ENCODE measurements around the gene PRKD1. TPM values are rescaled to one million over a fixed set of nuclear protein-coding genes. Genes with fewer than 3 reads are reported as not detected.

Gene PRKD1
- total and polyA plus RNA-seq, 2 donors (not counting 1 experiment from before 2014, with no cell fraction given): 0.03 to 4.3 TPM

GRCh38 chr14:29545714-29546113, 381.9 kb downstream of the PRKD1 start:
- Histone ChIP-seq H3K4me2 (replicated peaks; ENCODE audit: low read depth, low read length, poor library complexity, severe bottlenecking) (no peak overlapping the region), H3K79me2 (ENCODE audit: control insufficient read depth, insufficient read depth, low read length) (no peaks in the 10 kb centered on the region), H4K20me1 (ENCODE audit: control insufficient read depth, insufficient read depth, low read length, poor library complexity, severe bottlenecking) (no peaks in the 10 kb centered on the region), H3K9ac (ENCODE audit: low read length) (no peak overlapping the region), H3K4me3 (ENCODE audit: control extremely low read depth in 1 of 5, extremely low read depth in 1 of 5, insufficient read depth in 1 of 5, low read depth in 2 of 5, low read length in 4 of 5) (no peak overlapping the region), H3K27ac (ENCODE audit: low read length in 2 of 2) (no peak overlapping the region), H3K9me3 (ENCODE audit: control extremely low read depth in 1 of 3, control insufficient read depth in 2 of 3, insufficient read depth in 1 of 3, low read length in 2 of 3) (no peaks in the 10 kb centered on the region), H2AFZ (ENCODE audit: insufficient read depth, low read depth, low read length, poor library complexity, severe bottlenecking) (no peak overlapping the region), H3K27me3 (replicated peaks in 1 of 4; ENCODE audit: control extremely low read depth in 1 of 4, control insufficient read depth in 3 of 4, insufficient read depth in 4 of 4, low read length in 3 of 4) (no peaks in the 10 kb centered on the region), H3K36me3 (replicated peaks in 1 of 2; ENCODE audit: control extremely low read depth in 1 of 2, control insufficient read depth in 1 of 2, extremely low read depth in 1 of 2, insufficient read depth in 2 of 2, low read length in 1 of 2) (no peaks in the 10 kb centered on the region), H3K4me1 (ENCODE audit: control insufficient read depth in 2 of 2, insufficient read depth in 2 of 2, low read length in 2 of 2) (no peaks in the 10 kb centered on the region)
- ATAC-seq (ENCODE audit: low read depth) (no peak), DNase-seq (no peak)
- CTCF ChIA-PET: interaction anchor here (1.0 kb wide), 1 partner anchor 468 kb away, joined by 3 read pairs; no protein-coding TSS in a partner anchor
- Mint-ChIP-seq H3K4me1 (no peaks in the 10 kb centered on the region), H3K4me3 (no peak overlapping the region), H3K9me3 (ENCODE audit: insufficient read depth) (no peaks in the 10 kb centered on the region), H3K27ac (no peak overlapping the region), H3K27me3 (peaks cover 3% of the 10 kb centered on the region)
- POLR2A ChIA-PET: no interaction called here
- no CpG with 5 or more reads among the region's 2 CpGs for WGBS (ENCODE audit: insufficient coverage)
- TF ChIP-seq CTCF (IDR thresholded peaks at IDR 0.05): no peak
- no peak for TF ChIP-seq EZH2 (IDR thresholded peaks at IDR 0.05; ENCODE audit: borderline replicate concordance, insufficient read depth, low read depth, low read length, poor library complexity, severe bottlenecking)
- intact Hi-C loops (cut with micrococcal nuclease): loop anchor here (5.0 kb wide), 1 partner anchor 382 kb away; the partner anchor contains the start of gene PRKD1

- no peak overlapping the region for H3K27ac ChIP-seq (ENCODE audit: low read length in 2 of 2)
- no peak overlapping the region for H3K4me2 ChIP-seq (replicated peaks; ENCODE audit: low read depth, low read length, poor library complexity, severe bottlenecking)
- POLR2A ChIA-PET: no interaction called here
- H3K27me3 Mint-ChIP-seq: no peaks in the 10 kb centered on the region
- intact Hi-C loops (cut with micrococcal nuclease): no loop called here
- no peaks in the 10 kb centered on the region for H3K4me1 ChIP-seq (ENCODE audit: control insufficient read depth in 2 of 2, insufficient read depth in 2 of 2, low read length in 2 of 2)
- H3K9me3 ChIP-seq (ENCODE audit: control extremely low read depth in 1 of 3, control insufficient read depth in 2 of 3, insufficient read depth in 1 of 3, low read length in 2 of 3): peaks cover 0 to 3% (median 0%) of the 10 kb centered on the region in 3 donors
- no peak overlapping the region for H3K27ac Mint-ChIP-seq
- H3K4me3 Mint-ChIP-seq: no peak overlapping the region
- H3K9me3 Mint-ChIP-seq (ENCODE audit: insufficient read depth): no peaks in the 10 kb centered on the region
- no peaks in the 10 kb centered on the region for H3K79me2 ChIP-seq (ENCODE audit: control insufficient read depth, insufficient read depth, low read length)
- no peaks in the 10 kb centered on the region for H3K36me3 ChIP-seq (replicated peaks in 1 of 2; ENCODE audit: control extremely low read depth in 1 of 2, control insufficient read depth in 1 of 2, extremely low read depth in 1 of 2, insufficient read depth in 2 of 2, low read length in 1 of 2)
- H3K4me1 Mint-ChIP-seq: no peaks in the 10 kb centered on the region
- ATAC-seq (ENCODE audit: low read depth) (no peak), DNase-seq (no peak)
- no peak overlapping the region for H3K9ac ChIP-seq (ENCODE audit: low read length)
- CTCF ChIA-PET: no interaction called here
- TF ChIP-seq EZH2 (IDR thresholded peaks at IDR 0.05; ENCODE audit: borderline replicate concordance, insufficient read depth, low read depth, low read length, poor library complexity, severe bottlenecking) (no peak), CTCF (IDR thresholded peaks at IDR 0.05) (peak; percentile 24)
- no peak overlapping the region for H3K4me3 ChIP-seq (ENCODE audit: control extremely low read depth in 1 of 5, extremely low read depth in 1 of 5, insufficient read depth in 1 of 5, low read depth in 2 of 5, low read length in 4 of 5)
- H4K20me1 ChIP-seq (ENCODE audit: control insufficient read depth, insufficient read depth, low read length, poor library complexity, severe bottlenecking): no peaks in the 10 kb centered on the region
- no peaks in the 10 kb centered on the region for H3K27me3 ChIP-seq (replicated peaks in 1 of 4; ENCODE audit: control extremely low read depth in 1 of 4, control insufficient read depth in 3 of 4, insufficient read depth in 4 of 4, low read length in 3 of 4)
- no peak overlapping the region for H2AFZ ChIP-seq (ENCODE audit: insufficient read depth, low read depth, low read length, poor library complexity, severe bottlenecking)
Measured at GRCh38 chr14:29536886-29537511, 390.6 kb downstream of the PRKD1 start.
